NCI-H748 treated with DMSO at 0.1 percent for 48 hours (cell line): ENCODE measurements around the gene TTC28.

Experiments
- DNase-seq: peaks from one replicate; lab custom pipeline; 2025; lab: John Stamatoyannopoulos, UW

Gene TTC28

GRCh38 chr22:28019881-28020861 is 659.5 kb downstream of the TTC28 start:
- DNase-seq: no peak

- no peak for DNase-seq
Observed at GRCh38 chr22:28019360-28019759, 660.3 kb downstream of the TTC28 start.

GRCh38 chr22:28018461-28018927 is 661.1 kb downstream of the TTC28 start:
- DNase-seq: no peak

GRCh38 chr22:28017859-28018258 is 661.8 kb downstream of the TTC28 start:
- DNase-seq: no peak

- no peak for DNase-seq
Observed at GRCh38 chr22:28017558-28017820, 662.2 kb downstream of the TTC28 start.

GRCh38 chr22:28016781-28017557 is 662.7 kb downstream of the TTC28 start:
- no peak for DNase-seq

GRCh38 chr22:28015676-28016601 is 663.7 kb downstream of the TTC28 start:
- DNase-seq: no peak

GRCh38 chr22:28015046-28015425 is 664.6 kb downstream of the TTC28 start:
- no peak for DNase-seq

- no peak for DNase-seq
Observed at GRCh38 chr22:28014211-28015045, 665.2 kb downstream of the TTC28 start.

- DNase-seq: no peak
Observed at GRCh38 chr22:28013611-28014010, 666.0 kb downstream of the TTC28 start.

GRCh38 chr22:28012832-28013460 is 666.7 kb downstream of the TTC28 start:
- DNase-seq: no peak

GRCh38 chr22:28009272-28009827 is 670.3 kb downstream of the TTC28 start:
- DNase-seq: peak; percentile 15

GRCh38 chr22:28008649-28009048 is 671.0 kb downstream of the TTC28 start:
- no peak for DNase-seq

GRCh38 chr22:28008056-28008455 is 671.6 kb downstream of the TTC28 start:
- DNase-seq: no peak

- no peak for DNase-seq
Observed at GRCh38 chr22:28006271-28006670, 673.4 kb downstream of the TTC28 start.

GRCh38 chr22:28005513-28005912 is 674.1 kb downstream of the TTC28 start:
- no peak for DNase-seq

- no peak for DNase-seq
Observed at GRCh38 chr22:28004021-28004420, 675.6 kb downstream of the TTC28 start.

- DNase-seq: no peak
Observed at GRCh38 chr22:28002863-28003565, 676.6 kb downstream of the TTC28 start.

- no peak for DNase-seq
Observed at GRCh38 chr22:28002181-28002700, 677.4 kb downstream of the TTC28 start.
